22Rv1 (cell line): ENCODE data around the gene AKAP9.

Source experiments
- ZFX ChIP-seq: fragments of 450-650 bp; IDR thresholded peaks from 2 replicates; pipeline ENCODE4 v1.6.1; 2017; ENCODE audit warnings: antibody characterized with exemption, borderline replicate concordance
- TF ChIP-seq, protein P1 (sequence below): fragments of 450-650 bp; IDR thresholded peaks from 2 replicates; pipeline ENCODE4 v1.5.1; 2017; ENCODE audit warnings: mild to moderate bottlenecking

DNA sequence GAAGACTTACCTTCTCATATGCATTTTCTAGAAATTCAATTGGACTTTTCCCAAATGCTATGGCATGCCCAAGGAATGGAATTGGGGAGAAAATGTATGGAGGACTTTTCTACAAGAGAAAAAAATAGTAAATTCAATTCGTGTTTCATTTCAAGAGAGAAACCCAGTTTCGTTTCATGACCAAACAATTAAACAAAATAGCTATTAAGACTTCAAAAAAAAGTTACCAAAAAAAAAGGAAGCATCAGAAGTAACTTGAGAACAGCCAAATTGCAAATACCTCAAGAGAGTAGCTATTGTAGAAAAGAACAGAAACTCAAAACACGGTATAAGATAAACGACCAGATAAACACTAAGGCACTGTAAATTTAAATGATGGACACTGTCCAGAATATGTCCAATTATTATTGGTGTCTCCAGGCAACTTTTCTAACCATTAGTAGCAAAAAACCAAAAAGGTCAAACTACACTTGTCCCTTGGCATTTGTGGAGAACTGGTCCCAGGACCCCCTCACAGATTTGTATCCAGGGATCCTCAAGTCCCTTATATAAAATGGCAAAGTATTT lies 191.2 kb downstream of the AKAP9 start:
- TF ChIP-seq, protein P1, sequence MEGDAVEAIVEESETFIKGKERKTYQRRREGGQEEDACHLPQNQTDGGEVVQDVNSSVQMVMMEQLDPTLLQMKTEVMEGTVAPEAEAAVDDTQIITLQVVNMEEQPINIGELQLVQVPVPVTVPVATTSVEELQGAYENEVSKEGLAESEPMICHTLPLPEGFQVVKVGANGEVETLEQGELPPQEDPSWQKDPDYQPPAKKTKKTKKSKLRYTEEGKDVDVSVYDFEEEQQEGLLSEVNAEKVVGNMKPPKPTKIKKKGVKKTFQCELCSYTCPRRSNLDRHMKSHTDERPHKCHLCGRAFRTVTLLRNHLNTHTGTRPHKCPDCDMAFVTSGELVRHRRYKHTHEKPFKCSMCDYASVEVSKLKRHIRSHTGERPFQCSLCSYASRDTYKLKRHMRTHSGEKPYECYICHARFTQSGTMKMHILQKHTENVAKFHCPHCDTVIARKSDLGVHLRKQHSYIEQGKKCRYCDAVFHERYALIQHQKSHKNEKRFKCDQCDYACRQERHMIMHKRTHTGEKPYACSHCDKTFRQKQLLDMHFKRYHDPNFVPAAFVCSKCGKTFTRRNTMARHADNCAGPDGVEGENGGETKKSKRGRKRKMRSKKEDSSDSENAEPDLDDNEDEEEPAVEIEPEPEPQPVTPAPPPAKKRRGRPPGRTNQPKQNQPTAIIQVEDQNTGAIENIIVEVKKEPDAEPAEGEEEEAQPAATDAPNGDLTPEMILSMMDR, result no peak
- TF ChIP-seq ZFX, result no peak
